HepG2 (cell line): Measurements from ENCODE around the gene SMC6. TPM values are rescaled to one million over a fixed set of nuclear protein-coding genes. Genes with fewer than 3 reads are reported as not detected.
A peak's percentile ranks its signal among the peaks of the same experiment; 100 is the strongest.

Experiments
- ATAC-seq: fragments of 200-7000 bp; cut with Tn5 transposase; 3 replicates; pipeline ENCODE4 v1.9.1; 2020; ENCODE audit warnings: mild to moderate bottlenecking, moderate library complexity
- BruUV-seq: library from RNA; stranded (reverse); fragments of 400-500 nt; replicated peaks from 2 replicates; lab custom pipeline; 2021; lab: Mats Ljungman, UMichigan
- CTCF ChIA-PET: fragments of 300-600 bp; formaldehyde crosslinking; extraction: SDS; loops from one replicate; lab custom pipeline; 2021; ENCODE audit warnings: low total read pairs, inconsistent platforms, low intra/inter-chr PET ratio; lab: Yijun Ruan, JAX
- POLR2A ChIA-PET: fragments of 350-600 bp; sonication (Branson Sonifier 250); formaldehyde crosslinking; loops from one replicate; lab custom pipeline; 2020; ENCODE audit warnings: antibody characterized with exemption, inconsistent platforms; lab: Yijun Ruan, JAX
- DNase-seq: peaks from one replicate; pipeline ENCODE4 v3.0.0-alpha.2; 2015; ENCODE audit warnings: low spot score
- FAIRE-seq: peaks from 3 replicates; lab custom pipeline; 2011; peaks lifted over from hg19 to GRCh38; lab: Jason Lieb, UNC
- H2AFZ ChIP-seq: one replicate; pipeline ENCODE4 v1.6.1; 2011; ENCODE audit warnings: low read length, inconsistent platforms
- H3K27ac ChIP-seq: fragments of 300-600 bp; 3 replicates; pipeline ENCODE4 v1.8.0; 2011; ENCODE audit warnings: mixed run types, mild to moderate bottlenecking, mixed read lengths, low read length, inconsistent platforms; ENCODE audit not compliant: insufficient read depth; ENCODE audit errors: extremely low read length
- H3K27me3 ChIP-seq, 2 experiments: fragments of 200-600 bp in 1 of 2; 2 replicates in 1 of 2; 3 replicates in 1 of 2; pipeline versions ENCODE4 v1.6.0 to v1.8.0; 2011; ENCODE audit warnings: low read length in 2 of 2, mild to moderate bottlenecking in 2 of 2, moderate library complexity in 2 of 2, inconsistent platforms in 1 of 2; ENCODE audit not compliant: insufficient read depth in 2 of 2, control insufficient read depth in 1 of 2
- H3K36me3 ChIP-seq, 2 experiments: fragments of 200-600 bp in 1 of 2; replicated peaks in 1 of 2; 2 replicates in 1 of 2; 3 replicates in 1 of 2; pipeline versions ENCODE4 v1.5.1 to v1.8.0; 2011; ENCODE audit warnings: low read length in 2 of 2, inconsistent platforms in 1 of 2; ENCODE audit not compliant: insufficient read depth in 2 of 2, control insufficient read depth in 1 of 2
- H3K4me1 ChIP-seq: 2 replicates; pipeline ENCODE4 v1.5.1; 2012; ENCODE audit warnings: low read length, inconsistent platforms; ENCODE audit not compliant: insufficient read depth
- H3K4me2 ChIP-seq: 2 replicates; pipeline ENCODE4 v1.6.0; 2011; ENCODE audit warnings: low read depth, low read length, inconsistent platforms
- H3K4me3 ChIP-seq, 3 experiments: fragments of 200-600 bp in 1 of 3; sonication (generic), shearing (Covaris generic) in 1 of 3; replicated peaks in 1 of 3; 2 replicates each; pipeline ENCODE4 v1.5.1; 2011 to 2016; ENCODE audit warnings: low read length in 3 of 3, inconsistent platforms in 2 of 3, low read depth in 2 of 3, mild to moderate bottlenecking in 2 of 3, control low read depth in 1 of 3, mixed read lengths in 1 of 3; ENCODE audit not compliant: insufficient read depth in 1 of 3
- H3K79me2 ChIP-seq: one replicate; pipeline ENCODE4 v1.6.1; 2011; ENCODE audit warnings: low read length, inconsistent platforms; ENCODE audit not compliant: insufficient read depth
- H3K9ac ChIP-seq: 2 replicates; pipeline ENCODE4 v1.6.0; 2011; ENCODE audit warnings: mild to moderate bottlenecking, low read depth, low read length, inconsistent platforms; ENCODE audit not compliant: insufficient read depth
- H3K9me3 ChIP-seq: 2 replicates; pipeline ENCODE4 v1.5.1; 2012; ENCODE audit warnings: mild to moderate bottlenecking, low read length
- H4K20me1 ChIP-seq: 2 replicates; pipeline ENCODE4 v1.6.0; 2011; ENCODE audit warnings: inconsistent platforms, mild to moderate bottlenecking, low read length, moderate library complexity; ENCODE audit not compliant: insufficient read depth
- CTCF ChIP-seq: sonication (generic); formaldehyde crosslinking; IDR thresholded peaks from 2 replicates; pipeline ENCODE4 v1.5.0; 2020; ENCODE audit warnings: mild to moderate bottlenecking, missing genetic modification reagents, moderate library complexity
- ELF1 ChIP-seq: sonication (generic); formaldehyde crosslinking; IDR thresholded peaks from 2 replicates; pipeline ENCODE4 v1.4.0; 2020; ENCODE audit warnings: missing genetic modification reagents
- FOXO4 ChIP-seq: sonication (generic); formaldehyde crosslinking; conservative IDR thresholded peaks from 2 replicates; pipeline ENCODE4 v1.8.1; 2023; ENCODE audit warnings: missing genetic modification reagents
- STAG1 ChIP-seq: sonication (generic); formaldehyde crosslinking; IDR thresholded peaks from 2 replicates; pipeline ENCODE4 v1.4.0; 2020; ENCODE audit warnings: missing genetic modification reagents
- TBX3 ChIP-seq: fragments of 450-650 bp; IDR thresholded peaks from 2 replicates; pipeline ENCODE4 v1.6.1; 2017; ENCODE audit warnings: antibody characterized with exemption, mild to moderate bottlenecking, inconsistent platforms, borderline replicate concordance
- WGBS: methylation state at CpG from one replicate; pipeline ENCODE4 v1.1.6; 2017; ENCODE audit warnings: low lambda C conversion rate; 5-methylcytosine and 5-hydroxymethylcytosine counted together
- in situ Hi-C: cut with HindIII; loops from 2 replicates; pipeline ENCODE4 v1.10.0; 2017; ENCODE audit warnings: low pct_unique_long_range_greater_than_20kb; ENCODE audit not compliant: extremely low pct_ligation_motif_present
- intact Hi-C: fragments of 100-400 bp; cut with micrococcal nuclease; formaldehyde crosslinking; loops from one replicate; pipeline ENCODE4 v1.10.0; 2022; ENCODE audit not compliant: unreplicated experiment
- polyA plus RNA-seq, 8 experiments: library from polyadenylated mRNA; depleted of rRNA in 3 of 8; stranded (reverse) in 7 of 8; unstranded in 1 of 8; fragments of >200 nt; fragmentation: Illumina TruSeq in 4 of 8; extraction: Trizol in 4 of 8; gene quantifications; 2 replicates each; pipeline versions ENCODE4 v1.2.1 to v1.2.3, GENCODE V29; 2011 to 2016; ENCODE audit warnings: low read depth in 4 of 8, missing spikeins in 1 of 8, mixed read lengths in 1 of 8; ENCODE audit not compliant: insufficient read depth in 1 of 8
- total RNA-seq, 5 experiments: library from RNA; depleted of rRNA; stranded (reverse); fragments of >200 nt; fragmentation: Illumina TruSeq; extraction: Trizol; gene quantifications; 2 replicates each; pipeline ENCODE4 v1.2.3, GENCODE V29; 2016; ENCODE audit warnings: low read depth in 1 of 5

Gene SMC6
- total and polyA plus RNA-seq, 2 of the 13 experiments (the other 11 are each of a cell fraction or from before 2014, with no cell fraction given) = 18.9 to 55.3 TPM

GRCh38 chr2:17630089-17630488 is 123.5 kb downstream of the SMC6 start:
- no TSS peak for BruUV-seq
- FAIRE-seq (no peak), ATAC-seq (no peak), DNase-seq (no peak)
- Histone ChIP-seq H2AFZ (no peak overlapping the region), H3K4me3 (no peak overlapping the region), H3K36me3 (peaks cover 9 to 23% of the 10 kb centered on the region in 2 experiments), H3K4me1 (no peaks in the 10 kb centered on the region), H3K27ac (no peak overlapping the region), H3K9me3 (no peaks in the 10 kb centered on the region), H3K79me2 (no peaks in the 10 kb centered on the region), H3K4me2 (no peak overlapping the region), H4K20me1 (no peaks in the 10 kb centered on the region), H3K9ac (no peak overlapping the region), H3K27me3 (no peaks in the 10 kb centered on the region)
- intact Hi-C loops = no loop called here
- WGBS = 96% methylated on average over 4 of the region's 4 CpGs
- in situ Hi-C loops = no loop called here
- TF ChIP-seq CTCF (CRISPR knock-in tag) (peak; percentile 45), FOXO4 (CRISPR knock-in tag) (0 out of 2 replicates have a peak, but pooled peaks have one; percentile 35), TBX3 (no peak), STAG1 (CRISPR knock-in tag) (peak; percentile 35; the same call in 1 of the 2 replicates), ELF1 (CRISPR knock-in tag) (no peak)
- POLR2A ChIA-PET = no interaction called here
- CTCF ChIA-PET = no interaction called here
